Muscle of back (tissue), 11 donors: ENCODE measurements around the gene TMX4. TPM values are rescaled to one million over a fixed set of nuclear protein-coding genes. Genes with fewer than 3 reads are reported as not detected.
"Not testable (repeated sequence)": the region's sequence is repeated elsewhere in the genome, so short reads cannot be mapped to it uniquely, and the experiment has no call there.

Experiments
- DNase-seq, 3 donors: peaks; one replicate each; pipeline versions ENCODE4 v3.0.0 to v3.0.0-alpha.2; 2013
- polyA plus RNA-seq, 10 donors: library from polyadenylated mRNA; unstranded; fragments of 120-200 nt; gene quantifications; one replicate each; pipeline ENCODE4 v1.2.1, GENCODE V29; 2013; ENCODE audit not compliant: insufficient read length in 10 of 10

TMX4 gene
- polyA plus RNA-seq, 10 donors, result 17.2 to 24.6 (median 21.7) TPM

- no peak for DNase-seq
These were observed 43.6 kb downstream of the TMX4 start for GRCh38 chr20:7975851-7976414.

GRCh38 chr20:7974785-7975435 lies 44.7 kb downstream of the TMX4 start:
- no peak for DNase-seq

- DNase-seq, result no peak
These were observed 47.9 kb downstream of the TMX4 start for GRCh38 chr20:7971536-7972280.

GRCh38 chr20:7967199-7967844 lies 52.2 kb downstream of the TMX4 start:
- DNase-seq, result no peak

GRCh38 chr20:7966176-7966575 lies 53.4 kb downstream of the TMX4 start:
- DNase-seq, result no peak

GRCh38 chr20:7959484-7959883 lies 60.1 kb downstream of the TMX4 start:
- DNase-seq, result no peak

GRCh38 chr20:7956561-7956960 lies 63.0 kb downstream of the TMX4 start:
- DNase-seq, result not testable (repeated sequence)

- DNase-seq, result no peak
These were observed 69.2 kb downstream of the TMX4 start for GRCh38 chr20:7950387-7950786.

- DNase-seq, result no peak
These were observed 75.7 kb downstream of the TMX4 start for GRCh38 chr20:7943891-7944290.

GRCh38 chr20:7940341-7940740 lies 79.2 kb downstream of the TMX4 start, which contains the start of gene HAO1:
HAO1 (minus strand) TSS chr20:7940458; CDS start chr20:7940422, 36 bp downstream.
- DNase-seq, result no peak

GRCh38 chr20:7939663-7940062 lies 79.9 kb downstream of the TMX4 start:
- no peak for DNase-seq

- no peak for DNase-seq
These were observed 81.5 kb downstream of the TMX4 start for GRCh38 chr20:7938058-7938457.

- no peak for DNase-seq
These were observed 82.2 kb downstream of the TMX4 start for GRCh38 chr20:7937328-7937727.

- no peak for DNase-seq
These were observed 84.5 kb downstream of the TMX4 start for GRCh38 chr20:7935027-7935551.

GRCh38 chr20:7933346-7933745 lies 86.2 kb downstream of the TMX4 start:
- DNase-seq, result no peak

GRCh38 chr20:7930343-7930742 lies 89.2 kb downstream of the TMX4 start:
- no peak for DNase-seq

Other genes with a start within 250 kb of the TMX4 start
- not detected for gene HAO1, start 79.3 kb downstream of the TMX4 start, polyA plus RNA-seq
- gene PLCB1, start 112.5 kb upstream of the TMX4 start, polyA plus RNA-seq, result 10 to 100 TPM in 6 of 10 donors, 1 to 10 TPM in 4; 7.8 to 16.3 (median 10.9) TPM